HG03108 (cell line): Measurements from ENCODE around the gene PPIP5K1.
"Not testable (repeated sequence)": the region's sequence is repeated elsewhere in the genome, so short reads cannot be mapped to it uniquely, and the experiment has no call there.

Experiments
- ATAC-seq: cut with Tn5 transposase; IDR thresholded peaks from one replicate; pipeline ENCODE4 v1.9.1; 2021; ENCODE audit warnings: moderate library complexity; ENCODE audit not compliant: unreplicated experiment

Gene PPIP5K1

GRCh38 chr15:43547539-43547938, 42.5 kb downstream of the PPIP5K1 start:
- no peak for ATAC-seq

- ATAC-seq: no peak
These were observed 44.6 kb downstream of the PPIP5K1 start for GRCh38 chr15:43545426-43545825.

DNA sequence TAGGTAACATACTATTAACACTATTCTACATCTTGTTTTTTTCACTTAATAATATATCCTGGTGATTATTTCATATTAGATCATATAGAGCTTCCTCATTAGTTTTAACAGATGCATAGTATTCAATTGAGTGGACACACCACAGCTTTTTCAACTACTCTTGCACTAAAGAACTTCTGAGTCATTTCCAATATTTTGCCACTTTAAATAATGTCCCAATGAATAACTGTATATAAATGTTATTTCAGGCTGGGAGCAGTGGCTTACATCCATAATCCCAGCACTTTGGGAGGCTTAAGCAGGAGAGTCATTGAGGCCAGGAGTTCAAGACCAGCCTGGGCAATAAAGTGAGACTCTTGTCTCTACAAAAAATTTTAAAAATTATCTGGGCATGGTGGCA, 45.7 kb downstream of the PPIP5K1 start:
- ATAC-seq: no peak

- ATAC-seq: no peak
These were observed 48.2 kb downstream of the PPIP5K1 start for GRCh38 chr15:43541785-43542184.

DNA sequence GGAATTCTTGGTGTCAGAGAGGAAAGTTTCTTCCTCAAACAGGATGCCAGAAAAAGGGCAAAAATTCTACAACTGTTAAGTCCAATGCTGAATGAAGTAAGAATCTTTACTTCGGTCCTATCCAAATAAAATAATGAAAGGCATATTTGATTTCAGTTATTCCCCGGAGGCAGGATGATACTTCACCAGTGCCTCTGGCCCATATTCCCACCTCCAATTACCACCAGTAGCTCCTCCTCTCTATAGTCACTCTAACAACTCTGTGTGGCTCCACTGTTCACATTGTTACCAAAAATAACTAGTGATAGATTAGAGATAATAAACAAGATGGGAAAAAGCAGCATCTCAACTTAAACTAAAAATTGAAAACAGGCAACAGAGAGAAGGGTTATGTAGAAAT, 51.9 kb downstream of the PPIP5K1 start:
- no peak for ATAC-seq

- no peak for ATAC-seq
These were observed 55.1 kb downstream of the PPIP5K1 start for GRCh38 chr15:43534897-43535296.

GRCh38 chr15:43532826-43533225, 57.2 kb downstream of the PPIP5K1 start:
- ATAC-seq: not testable (repeated sequence)

DNA sequence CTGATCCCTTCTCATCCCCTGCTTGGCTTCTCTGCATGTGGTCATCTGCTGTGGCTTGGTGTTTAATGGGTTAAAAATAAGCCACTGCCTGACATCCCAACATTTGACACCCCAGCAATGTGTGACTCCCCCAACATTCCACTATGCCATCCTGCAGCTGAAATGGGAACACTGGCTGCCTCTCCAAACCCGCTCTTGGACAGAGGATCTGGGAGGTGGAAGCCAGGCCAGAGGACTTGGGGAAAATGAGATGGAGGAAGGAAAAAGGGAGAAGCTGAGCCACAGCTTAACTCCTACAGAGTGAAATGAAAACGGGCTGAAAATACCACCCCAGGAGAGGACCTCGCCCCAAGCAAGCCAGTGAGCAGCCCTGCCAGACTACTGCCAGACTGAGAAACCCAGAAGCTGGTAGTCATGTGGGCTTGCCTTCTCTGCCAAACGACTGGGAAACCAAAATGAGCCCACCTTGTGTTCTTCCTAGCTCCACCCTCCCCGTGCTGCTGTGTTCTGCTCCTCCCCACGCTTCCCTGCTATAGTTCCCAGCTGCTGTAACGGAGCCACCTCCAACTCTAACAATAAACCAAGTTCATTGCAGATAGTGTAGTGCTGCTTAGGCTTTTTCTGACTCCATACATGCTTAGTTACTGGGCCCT, 58.9 kb downstream of the PPIP5K1 start:
- ATAC-seq: no peak

- ATAC-seq: no peak
These were observed 60.2 kb downstream of the PPIP5K1 start for GRCh38 chr15:43529587-43530345.

- ATAC-seq: no peak
These were observed 60.9 kb downstream of the PPIP5K1 start for GRCh38 chr15:43529141-43529540.

GRCh38 chr15:43528542-43529007, 61.4 kb downstream of the PPIP5K1 start:
- ATAC-seq: no peak

DNA sequence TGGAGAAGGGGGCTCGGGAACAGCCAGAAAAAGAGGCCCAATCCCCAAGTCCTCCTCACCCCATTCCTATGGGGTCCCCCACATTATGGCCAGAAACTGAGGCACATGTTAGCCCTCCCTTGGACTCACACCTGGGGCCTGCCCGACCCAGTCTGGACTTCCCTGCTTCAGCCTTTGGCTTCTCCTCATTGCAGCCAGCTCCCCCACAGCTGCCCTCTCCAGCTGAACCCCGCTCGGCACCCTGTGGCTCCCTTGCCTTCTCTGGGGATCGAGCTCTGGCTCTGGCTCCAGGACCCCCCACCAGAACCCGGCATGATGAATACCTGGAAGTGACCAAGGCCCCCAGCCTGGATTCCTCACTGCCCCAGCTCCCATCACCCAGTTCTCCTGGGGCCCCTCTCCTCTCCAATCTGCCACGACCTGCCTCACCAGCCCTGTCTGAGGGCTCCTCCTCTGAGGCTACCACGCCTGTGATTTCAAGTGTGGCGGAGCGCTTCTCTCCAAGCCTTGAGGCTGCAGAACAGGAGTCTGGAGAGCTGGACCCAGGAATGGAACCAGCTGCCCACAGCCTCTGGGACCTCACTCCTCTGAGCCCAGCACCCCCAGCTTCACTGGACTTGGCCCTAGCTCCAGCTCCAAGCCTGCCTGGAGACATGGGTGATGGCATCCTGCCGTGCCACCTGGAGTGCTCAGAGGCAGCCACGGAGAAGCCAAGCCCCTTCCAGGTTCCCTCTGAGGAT, 62.0 kb downstream of the PPIP5K1 start:
- ATAC-seq: no peak

DNA sequence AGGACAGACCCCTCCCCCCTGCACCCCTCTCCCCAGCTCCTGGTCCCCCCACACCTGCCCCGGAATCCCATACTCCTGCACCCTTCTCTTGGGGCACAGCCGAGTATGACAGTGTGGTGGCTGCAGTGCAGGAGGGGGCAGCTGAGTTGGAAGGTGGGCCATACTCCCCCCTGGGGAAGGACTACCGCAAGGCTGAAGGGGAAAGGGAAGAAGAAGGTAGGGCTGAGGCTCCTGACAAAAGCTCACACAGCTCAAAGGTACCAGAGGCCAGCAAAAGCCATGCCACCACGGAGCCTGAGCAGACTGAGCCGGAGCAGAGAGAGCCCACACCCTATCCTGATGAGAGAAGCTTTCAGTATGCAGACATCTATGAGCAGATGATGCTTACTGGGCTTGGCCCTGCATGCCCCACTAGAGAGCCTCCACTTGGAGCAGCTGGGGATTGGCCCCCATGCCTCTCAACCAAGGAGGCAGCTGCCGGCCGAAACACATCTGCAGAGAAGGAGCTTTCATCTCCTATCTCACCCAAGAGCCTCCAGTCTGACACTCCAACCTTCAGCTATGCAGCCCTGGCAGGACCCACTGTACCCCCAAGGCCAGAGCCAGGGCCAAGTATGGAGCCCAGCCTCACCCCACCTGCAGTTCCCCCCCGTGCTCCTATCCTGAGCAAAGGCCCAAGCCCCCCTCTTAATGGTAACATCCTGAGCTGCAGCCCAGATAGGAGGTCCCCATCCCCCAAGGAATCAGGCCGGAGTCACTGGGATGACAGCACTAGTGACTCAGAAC, 62.8 kb downstream of the PPIP5K1 start:
- ATAC-seq: no peak

GRCh38 chr15:43526261-43526930, 63.6 kb downstream of the PPIP5K1 start:
- ATAC-seq: no peak

DNA sequence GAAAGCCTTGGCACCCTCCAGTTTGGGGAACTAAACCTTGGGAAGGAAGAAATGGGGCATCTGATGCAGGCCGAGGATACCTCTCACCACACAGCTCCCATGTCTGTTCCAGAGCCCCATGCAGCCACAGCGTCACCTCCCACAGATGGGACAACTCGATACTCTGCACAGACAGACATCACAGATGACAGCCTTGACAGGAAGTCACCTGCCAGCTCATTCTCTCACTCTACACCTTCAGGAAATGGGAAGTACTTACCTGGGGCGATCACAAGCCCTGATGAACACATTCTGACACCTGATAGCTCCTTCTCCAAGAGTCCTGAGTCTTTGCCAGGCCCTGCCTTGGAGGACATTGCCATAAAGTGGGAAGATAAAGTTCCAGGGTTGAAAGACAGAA, 64.9 kb downstream of the PPIP5K1 start:
- ATAC-seq: no peak

GRCh38 chr15:43524254-43524845, 65.7 kb downstream of the PPIP5K1 start:
- ATAC-seq: no peak

GRCh38 chr15:43523646-43524045, 66.4 kb downstream of the PPIP5K1 start:
- no peak for ATAC-seq

DNA sequence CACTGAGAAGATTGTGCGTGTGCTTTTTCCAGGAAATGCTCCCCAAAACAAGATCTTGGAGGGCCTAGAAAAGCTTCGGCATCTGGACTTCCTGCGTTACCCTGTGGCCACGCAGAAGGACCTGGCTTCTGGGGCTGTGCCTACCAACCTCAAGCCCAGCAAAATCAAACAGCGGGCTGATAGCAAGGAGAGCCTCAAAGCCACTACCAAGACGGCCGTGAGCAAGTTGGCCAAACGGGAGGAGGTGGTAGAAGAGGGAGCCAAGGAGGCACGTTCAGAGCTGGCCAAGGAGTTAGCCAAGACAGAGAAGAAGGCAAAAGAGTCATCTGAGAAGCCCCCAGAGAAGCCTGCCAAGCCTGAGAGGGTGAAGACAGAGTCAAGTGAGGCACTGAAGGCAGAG, 67.8 kb downstream of the PPIP5K1 start:
- no peak for ATAC-seq

GRCh38 chr15:43521419-43521818, 68.6 kb downstream of the PPIP5K1 start:
- no peak for ATAC-seq

- no peak for ATAC-seq
These were observed 69.9 kb downstream of the PPIP5K1 start for GRCh38 chr15:43520138-43520537.
